GM18858 (cell line): ENCODE measurements around the gene TRAF1.

Experiments
- ATAC-seq: cut with Tn5 transposase; IDR thresholded peaks from one replicate; pipeline ENCODE4 v1.9.1; 2021; ENCODE audit not compliant: unreplicated experiment

Gene TRAF1

DNA sequence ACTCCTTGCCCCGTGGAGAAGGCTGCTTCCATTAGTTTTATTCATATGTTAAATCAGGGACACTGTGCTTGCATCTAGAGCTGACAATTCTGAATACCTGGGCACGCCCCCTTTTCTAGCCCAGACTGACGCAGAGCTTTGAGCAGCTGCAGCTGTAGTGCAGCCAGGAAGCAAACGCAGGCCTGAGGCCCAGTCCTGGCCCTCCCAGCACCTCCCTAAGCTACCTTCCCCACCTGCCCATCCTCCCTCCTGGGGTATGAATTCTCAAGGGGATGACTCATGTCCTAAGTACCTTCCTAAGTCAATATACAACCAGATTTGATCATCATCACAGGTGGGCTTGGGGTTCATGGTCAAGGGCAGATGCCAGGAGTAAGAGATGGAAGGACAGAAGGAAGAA lies 53.1 kb downstream of the TRAF1 start:
- ATAC-seq, result no peak

- ATAC-seq, result no peak
Measured at GRCh38 chr9:120872791-120873502, 53.6 kb downstream of the TRAF1 start.

- ATAC-seq, result no peak
Measured at GRCh38 chr9:120870206-120870605, 56.4 kb downstream of the TRAF1 start.

GRCh38 chr9:120869726-120870125 lies 56.9 kb downstream of the TRAF1 start:
- no peak for ATAC-seq

DNA sequence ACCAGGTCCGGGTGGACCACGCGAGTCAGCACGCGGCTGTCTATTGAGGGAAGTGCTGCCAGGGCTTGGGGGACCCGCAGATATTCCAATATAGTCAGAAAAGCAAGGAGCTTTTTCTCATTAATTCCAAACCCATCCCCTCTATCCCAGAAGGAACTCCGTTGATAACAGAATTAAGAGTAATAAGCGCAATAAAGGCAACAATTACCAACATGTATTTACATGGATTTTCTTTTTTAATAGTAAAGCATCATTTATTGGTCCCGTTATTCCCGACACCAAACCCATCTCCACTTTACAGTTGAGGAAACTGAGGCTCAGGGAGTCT lies 57.3 kb downstream of the TRAF1 start:
- ATAC-seq, result no peak

DNA sequence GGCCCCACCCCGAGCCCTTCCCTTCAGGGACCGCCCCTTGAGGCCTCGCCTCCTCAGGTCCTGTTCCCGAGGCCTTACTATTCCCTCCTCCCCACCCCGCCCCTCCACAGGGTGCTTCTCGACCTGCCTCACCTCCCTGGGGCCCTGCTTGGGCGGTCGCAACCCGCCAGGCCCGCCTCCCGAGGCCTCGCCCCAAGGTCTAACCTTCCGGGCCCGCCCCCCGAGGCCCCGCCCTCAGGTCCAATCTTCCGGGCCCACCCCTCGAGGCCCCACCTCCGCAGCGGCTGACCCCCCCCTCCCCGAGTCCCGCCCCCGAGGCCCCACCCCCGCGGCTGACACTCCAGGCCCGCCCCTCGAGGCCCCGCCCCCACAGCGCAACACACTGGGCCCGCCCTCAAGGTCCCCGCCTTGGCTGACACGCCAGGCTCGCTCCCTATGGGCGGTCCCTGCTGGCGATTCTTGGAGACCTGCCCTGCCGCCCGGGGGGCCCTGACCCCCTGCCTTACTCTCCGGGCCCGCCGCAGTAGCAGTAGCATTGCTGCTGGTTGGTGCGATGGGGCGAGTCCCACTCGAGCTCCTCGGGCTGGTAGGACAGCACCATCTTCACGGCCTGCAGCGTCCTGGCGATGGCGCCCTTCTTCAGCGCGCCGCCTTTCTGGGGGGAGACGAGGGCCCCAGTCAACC lies 57.8 kb downstream of the TRAF1 start:
- ATAC-seq, result peak; percentile 73

DNA sequence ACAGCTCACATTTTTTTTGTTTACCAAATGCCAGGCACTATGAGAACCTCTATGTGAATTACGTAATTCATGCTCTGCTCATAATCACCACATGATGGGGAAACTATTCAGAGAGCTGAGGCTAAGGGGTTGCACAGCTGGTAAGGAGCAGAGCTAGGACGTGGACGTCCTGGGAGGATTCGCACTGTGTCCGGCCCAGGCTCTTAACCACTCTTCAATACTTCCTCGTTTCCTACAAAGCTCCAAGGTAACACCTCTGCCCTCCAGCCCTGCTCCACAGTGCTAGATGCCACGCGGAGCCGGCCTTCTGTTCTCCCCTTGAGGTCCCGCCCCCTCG lies 58.3 kb downstream of the TRAF1 start:
- no peak for ATAC-seq

- ATAC-seq, result no peak
Measured at GRCh38 chr9:120867676-120868338, 58.8 kb downstream of the TRAF1 start.

DNA sequence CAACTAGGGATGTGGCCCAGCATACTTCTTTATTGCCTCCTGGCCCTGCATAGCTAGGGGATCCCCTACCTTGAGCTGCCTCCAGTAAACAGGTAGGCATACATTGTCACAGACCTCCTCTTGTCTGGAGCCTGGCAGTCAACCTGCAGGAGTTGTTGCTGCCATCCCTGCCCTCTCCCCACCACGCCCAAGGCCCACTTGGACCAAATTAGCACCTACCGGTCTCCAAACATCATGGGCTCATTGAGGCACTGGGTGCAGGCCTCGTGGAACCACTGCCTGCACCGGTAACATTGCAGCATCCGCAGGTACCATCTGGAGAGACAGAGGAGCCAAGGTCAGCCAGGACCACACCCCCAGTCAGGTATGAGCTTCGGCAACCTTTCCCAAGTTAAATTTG lies 59.9 kb downstream of the TRAF1 start:
- ATAC-seq, result no peak

- no peak for ATAC-seq
Measured at GRCh38 chr9:120865809-120866208, 60.8 kb downstream of the TRAF1 start.

DNA sequence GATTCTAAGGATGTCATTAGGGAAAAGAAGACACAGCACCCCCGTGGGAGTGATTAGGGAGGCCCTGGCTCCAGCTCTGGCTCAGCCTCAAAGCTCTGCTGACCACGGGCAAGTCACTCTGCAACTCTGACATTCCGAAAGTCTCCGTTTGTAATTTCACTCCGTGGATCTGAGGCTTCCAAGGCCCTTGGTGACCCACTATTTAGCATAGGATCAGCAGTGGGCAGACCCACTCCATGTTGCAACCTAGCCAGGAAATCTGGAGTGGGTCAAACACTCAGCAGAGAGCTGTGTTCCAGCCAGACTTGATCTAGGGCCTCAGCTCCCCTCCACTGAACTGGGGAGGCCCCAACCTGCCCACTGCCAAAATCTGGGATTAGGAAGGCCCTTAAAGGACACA lies 61.4 kb downstream of the TRAF1 start:
- ATAC-seq, result no peak

- ATAC-seq, result no peak
Measured at GRCh38 chr9:120864719-120865118, 61.9 kb downstream of the TRAF1 start.

GRCh38 chr9:120863833-120864232 lies 62.8 kb downstream of the TRAF1 start:
- no peak for ATAC-seq

- no peak for ATAC-seq
Measured at GRCh38 chr9:120862452-120862851, 64.1 kb downstream of the TRAF1 start.

DNA sequence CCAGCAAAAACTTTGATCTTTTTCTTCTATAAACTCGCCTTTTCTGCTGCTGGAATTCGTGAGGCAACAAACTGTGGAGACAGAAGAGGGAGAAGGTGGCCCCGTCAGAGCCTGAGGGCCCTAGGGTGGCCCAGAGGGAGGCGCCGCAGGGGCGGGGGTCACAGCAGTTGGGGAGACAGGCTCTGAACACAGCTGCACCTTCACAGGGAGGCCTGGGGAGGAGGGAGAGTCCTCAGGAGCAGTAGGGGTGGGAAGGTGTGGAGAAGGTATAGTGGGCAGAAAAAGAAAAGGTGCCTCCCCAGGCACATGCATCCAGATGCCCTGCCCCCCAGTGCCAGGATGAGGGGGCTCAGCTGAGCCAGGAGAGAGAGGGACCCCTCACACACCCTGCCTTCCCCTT lies 64.7 kb downstream of the TRAF1 start:
- no peak for ATAC-seq

DNA sequence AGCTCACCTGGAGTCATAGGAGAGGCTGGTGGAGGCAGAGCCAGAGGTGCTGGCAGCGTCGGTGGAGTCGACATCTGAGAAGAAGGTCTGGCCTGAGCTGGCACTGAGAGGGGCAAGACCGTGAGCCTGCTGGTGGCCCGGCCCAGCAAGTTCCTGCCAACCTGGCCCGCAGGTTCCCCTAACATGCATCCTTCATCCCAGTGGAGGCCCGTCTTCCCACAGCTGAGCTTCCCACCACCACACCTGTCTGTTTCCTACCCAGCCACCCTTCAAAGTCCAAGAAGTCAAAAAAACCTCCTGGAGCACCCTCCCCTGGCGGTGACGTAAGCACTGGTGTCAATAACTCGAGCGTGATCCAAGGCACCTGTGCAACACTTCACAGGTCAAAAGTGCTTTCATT lies 66.5 kb downstream of the TRAF1 start:
- no peak for ATAC-seq

GRCh38 chr9:120859361-120859760 lies 67.2 kb downstream of the TRAF1 start:
- no peak for ATAC-seq

DNA sequence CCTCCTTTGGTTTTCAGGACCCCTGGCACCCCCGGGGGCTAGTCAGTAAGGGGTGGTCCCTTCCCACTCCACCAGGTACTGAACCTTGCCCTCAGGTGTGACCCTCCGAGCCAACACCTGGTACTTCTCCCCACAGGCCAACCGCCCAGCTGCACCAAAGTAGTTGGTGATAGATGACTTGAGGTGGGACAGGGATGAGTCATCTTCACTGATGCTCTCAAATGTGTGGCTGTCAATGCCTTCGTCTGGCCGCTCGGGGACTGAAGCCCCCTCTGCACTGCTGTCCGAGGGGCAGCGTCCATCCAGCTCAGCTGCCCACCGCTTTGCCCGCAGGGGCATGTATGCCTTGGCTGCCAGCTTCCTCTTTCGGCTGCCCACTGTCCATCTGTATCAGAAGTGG lies 68.7 kb downstream of the TRAF1 start:
- ATAC-seq, result no peak

- ATAC-seq, result no peak
Measured at GRCh38 chr9:120857481-120857880, 69.1 kb downstream of the TRAF1 start.

- ATAC-seq, result no peak
Measured at GRCh38 chr9:120856700-120857099, 69.9 kb downstream of the TRAF1 start.

DNA sequence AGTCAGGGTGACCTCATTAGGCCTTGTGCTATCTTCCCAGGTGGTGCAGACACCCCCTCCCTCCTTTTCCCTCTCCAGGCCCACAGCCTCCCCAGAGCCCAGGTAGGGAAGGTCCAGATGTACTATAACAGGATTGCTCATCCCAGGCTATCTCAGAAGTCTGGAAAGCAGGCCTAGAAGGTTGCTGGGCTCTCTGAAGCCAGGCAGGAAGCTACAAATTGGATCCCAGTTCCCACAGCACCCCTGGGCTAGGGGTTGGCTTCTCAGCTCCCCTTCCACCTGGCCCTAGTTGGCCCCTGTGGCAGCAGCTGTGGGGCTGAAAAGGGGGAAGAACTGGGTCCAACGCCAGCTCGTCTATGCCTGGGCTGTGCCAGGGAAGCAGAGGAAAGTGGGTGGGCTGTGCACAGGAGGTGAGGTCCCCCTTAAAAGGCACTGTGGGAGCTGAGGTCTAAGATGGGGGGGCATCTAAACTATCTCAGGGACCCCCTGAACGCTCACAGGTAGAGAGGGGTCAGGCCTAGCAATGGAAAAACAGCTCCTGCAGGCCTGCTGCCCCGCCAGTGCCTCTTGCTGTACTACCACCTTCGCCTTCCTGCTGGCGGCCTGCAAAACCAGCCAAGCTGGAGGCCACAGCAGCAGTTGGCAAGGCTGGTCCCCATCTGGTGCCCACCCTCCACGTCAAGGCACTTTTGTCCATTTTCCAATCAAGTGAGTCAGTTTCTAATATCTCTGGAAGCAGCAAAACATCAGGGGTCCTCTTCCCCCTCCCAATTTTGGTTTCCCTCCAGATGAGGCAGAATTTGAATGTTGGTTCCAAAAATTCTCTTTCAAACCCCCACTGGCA lies 70.5 kb downstream of the TRAF1 start:
- no peak for ATAC-seq
